Mesendoderm (in vitro differentiated cells): Measurements from ENCODE around the gene NAA16.

Source experiments
- DNase-seq: peaks from one replicate; pipeline ENCODE4 v3.0.0; 2013
- H2AK5ac ChIP-seq: 2 replicates; pipeline ENCODE4 v1.6.1; 2013; ENCODE audit warnings: low read length, inconsistent platforms
- H2BK120ac ChIP-seq: 2 replicates; pipeline ENCODE4 v1.6.1; 2013; ENCODE audit warnings: low read depth, mild to moderate bottlenecking, low read length, moderate library complexity, mixed read lengths
- H2BK15ac ChIP-seq: replicated peaks from 2 replicates; pipeline ENCODE4 v1.6.1; 2013; ENCODE audit warnings: low read depth, mild to moderate bottlenecking, moderate library complexity
- H2BK5ac ChIP-seq: 2 replicates; pipeline ENCODE4 v1.6.1; 2013; ENCODE audit warnings: low read length, inconsistent platforms
- H3K18ac ChIP-seq: 2 replicates; pipeline ENCODE4 v1.6.1; 2013; ENCODE audit warnings: mild to moderate bottlenecking, low read length, mixed read lengths
- H3K23ac ChIP-seq: one replicate; pipeline ENCODE4 v1.6.1; 2013; ENCODE audit warnings: low read length
- H3K27ac ChIP-seq: 2 replicates; pipeline ENCODE4 v1.5.1; 2013; ENCODE audit warnings: low read depth, mild to moderate bottlenecking, inconsistent platforms, low read length, moderate library complexity
- H3K27me3 ChIP-seq: 2 replicates; pipeline ENCODE4 v1.6.1; 2013; ENCODE audit warnings: low read length, control low read depth, mild to moderate bottlenecking, inconsistent platforms; ENCODE audit not compliant: insufficient read depth, poor library complexity
- H3K36me3 ChIP-seq: 2 replicates; pipeline ENCODE4 v1.6.1; 2013; ENCODE audit warnings: low read length, inconsistent platforms; ENCODE audit not compliant: control insufficient read depth, insufficient read depth
- H3K4ac ChIP-seq: one replicate; pipeline ENCODE4 v1.6.1; 2013; ENCODE audit warnings: low read depth, mild to moderate bottlenecking, low read length, moderate library complexity
- H3K4me1 ChIP-seq: 2 replicates; pipeline ENCODE4 v1.6.1; 2013; ENCODE audit warnings: low read depth, low read length, inconsistent platforms; ENCODE audit not compliant: control insufficient read depth
- H3K4me2 ChIP-seq: 2 replicates; pipeline ENCODE4 v1.6.1; 2013; ENCODE audit warnings: low read length
- H3K4me3 ChIP-seq: 2 replicates; pipeline ENCODE4 v1.5.1; 2013; ENCODE audit warnings: mild to moderate bottlenecking, low read length
- H3K56ac ChIP-seq: one replicate; pipeline ENCODE4 v1.6.1; 2013; ENCODE audit warnings: low read length
- H3K79me1 ChIP-seq: 2 replicates; pipeline ENCODE4 v1.6.1; 2013; ENCODE audit warnings: low read length, inconsistent platforms
- H3K79me2 ChIP-seq: 2 replicates; pipeline ENCODE4 v1.6.1; 2013; ENCODE audit warnings: mild to moderate bottlenecking, low read length; ENCODE audit not compliant: control insufficient read depth, insufficient read depth
- H3K9ac ChIP-seq: 2 replicates; pipeline ENCODE4 v1.6.1; 2013; ENCODE audit warnings: low read length, inconsistent platforms
- H4K5ac ChIP-seq: one replicate; pipeline ENCODE4 v1.6.1; 2013; ENCODE audit warnings: low read length
- H4K8ac ChIP-seq: one replicate; pipeline ENCODE4 v1.6.1; 2013; ENCODE audit warnings: low read depth, mild to moderate bottlenecking, control low read depth, low read length, moderate library complexity
- WGBS: extraction: QIAGEN DNeasy Blood & Tissue Kit; methylation state at CpG from one replicate; pipeline ENCODE4 v1.1.7; 2013; ENCODE audit warnings: low lambda C conversion rate, missing lambda C conversion rate; ENCODE audit not compliant: insufficient coverage; ENCODE audit errors: extremely low coverage; 5-methylcytosine and 5-hydroxymethylcytosine counted together

Gene NAA16

GRCh38 chr13:41389580-41389979 lies 78.5 kb downstream of the NAA16 start:
- Histone ChIP-seq H3K4me2 (no peak overlapping the region), H3K9ac (no peak overlapping the region), H3K4ac (no peak overlapping the region), H3K18ac (no peak overlapping the region), H2BK5ac (no peak overlapping the region), H2BK120ac (no peak overlapping the region), H3K4me3 (no peak overlapping the region), H3K79me2 (no peaks in the 10 kb centered on the region), H3K56ac (no peak overlapping the region), H3K4me1 (no peaks in the 10 kb centered on the region), H4K8ac (no peak overlapping the region), H3K36me3 (no peaks in the 10 kb centered on the region), H3K27me3 (no peaks in the 10 kb centered on the region), H2AK5ac (no peak overlapping the region), H3K23ac (no peak overlapping the region), H4K5ac (no peak overlapping the region), H3K79me1 (no peaks in the 10 kb centered on the region), H2BK15ac (no peak overlapping the region), H3K27ac (no peak overlapping the region)
- no peak for DNase-seq
- WGBS: no CpG with 5 or more reads among the region's 1 CpG

DNA sequence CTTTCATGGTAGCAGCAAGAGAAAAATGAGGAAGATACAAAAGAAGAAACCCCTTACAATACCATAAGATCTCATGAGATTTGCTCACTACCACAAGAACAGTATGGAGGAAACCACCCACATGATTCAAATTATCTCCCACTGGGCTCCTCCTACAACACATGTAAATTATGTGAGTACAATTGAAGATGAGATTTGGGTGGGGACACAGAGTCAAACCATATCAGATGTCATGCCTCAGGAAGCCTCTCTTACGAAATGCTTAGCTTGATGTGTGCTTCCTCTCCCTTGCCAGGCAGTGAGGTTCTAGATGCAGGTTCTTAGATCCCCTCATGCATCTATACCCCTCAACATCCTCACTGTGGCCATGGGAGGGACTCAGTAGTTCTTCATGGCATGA lies 83.1 kb downstream of the NAA16 start:
- no peak overlapping the region for H2BK120ac ChIP-seq
- no peak overlapping the region for H3K9ac ChIP-seq
- H3K4me1 ChIP-seq: no peaks in the 10 kb centered on the region
- no peaks in the 10 kb centered on the region for H3K36me3 ChIP-seq
- H3K18ac ChIP-seq: no peak overlapping the region
- H3K4me3 ChIP-seq: no peak overlapping the region
- no peak for DNase-seq
- no peak overlapping the region for H4K5ac ChIP-seq
- no CpG with 5 or more reads among the region's 1 CpG for WGBS
- no peak overlapping the region for H3K56ac ChIP-seq
- no peak overlapping the region for H3K4ac ChIP-seq
- H4K8ac ChIP-seq: no peak overlapping the region
- H3K27ac ChIP-seq: no peak overlapping the region
- no peaks in the 10 kb centered on the region for H3K79me1 ChIP-seq
- no peaks in the 10 kb centered on the region for H3K27me3 ChIP-seq
- H2AK5ac ChIP-seq: no peak overlapping the region
- no peak overlapping the region for H2BK5ac ChIP-seq
- H3K79me2 ChIP-seq: no peaks in the 10 kb centered on the region
- H3K4me2 ChIP-seq: no peak overlapping the region
- H3K23ac ChIP-seq: no peak overlapping the region
- no peak overlapping the region for H2BK15ac ChIP-seq

- Histone ChIP-seq H2AK5ac (no peak overlapping the region), H2BK120ac (no peak overlapping the region), H2BK5ac (no peak overlapping the region), H3K4me3 (no peak overlapping the region), H2BK15ac (no peak overlapping the region), H3K79me2 (no peaks in the 10 kb centered on the region), H4K5ac (no peak overlapping the region), H3K4me1 (no peaks in the 10 kb centered on the region), H3K18ac (no peak overlapping the region), H3K27me3 (no peaks in the 10 kb centered on the region), H3K56ac (no peak overlapping the region), H3K23ac (no peak overlapping the region), H3K79me1 (no peaks in the 10 kb centered on the region), H3K9ac (no peak overlapping the region), H4K8ac (no peak overlapping the region), H3K36me3 (no peaks in the 10 kb centered on the region), H3K27ac (no peak overlapping the region), H3K4ac (no peak overlapping the region), H3K4me2 (no peak overlapping the region)
- no CpG with 5 or more reads among the region's 7 CpGs for WGBS
- DNase-seq: no peak
Observed at GRCh38 chr13:41398494-41399170, 87.6 kb downstream of the NAA16 start.

GRCh38 chr13:41401366-41401765 lies 90.3 kb downstream of the NAA16 start:
- Histone ChIP-seq H3K4ac (no peak overlapping the region), H4K5ac (no peak overlapping the region), H3K4me2 (no peak overlapping the region), H2AK5ac (no peak overlapping the region), H3K4me1 (no peaks in the 10 kb centered on the region), H2BK120ac (no peak overlapping the region), H3K18ac (no peak overlapping the region), H2BK15ac (no peak overlapping the region), H2BK5ac (no peak overlapping the region), H3K9ac (no peak overlapping the region), H3K27ac (no peak overlapping the region), H3K36me3 (no peaks in the 10 kb centered on the region), H3K27me3 (no peaks in the 10 kb centered on the region), H4K8ac (no peak overlapping the region), H3K56ac (no peak overlapping the region), H3K4me3 (no peak overlapping the region), H3K23ac (no peak overlapping the region), H3K79me2 (no peaks in the 10 kb centered on the region), H3K79me1 (no peaks in the 10 kb centered on the region)
- no CpG with 5 or more reads among the region's 4 CpGs for WGBS
- peak; percentile 70 for DNase-seq

GRCh38 chr13:41402691-41403511 lies 91.8 kb downstream of the NAA16 start:
- H2BK5ac ChIP-seq: no peak overlapping the region
- H3K79me1 ChIP-seq: no peaks in the 10 kb centered on the region
- no peaks in the 10 kb centered on the region for H3K36me3 ChIP-seq
- H3K56ac ChIP-seq: peak overlapping the region; percentile 54
- H3K23ac ChIP-seq: no peak overlapping the region
- H3K27me3 ChIP-seq: no peaks in the 10 kb centered on the region
- H3K27ac ChIP-seq: no peak overlapping the region
- no peak overlapping the region for H3K4me2 ChIP-seq
- no peak overlapping the region for H4K5ac ChIP-seq
- H3K18ac ChIP-seq: no peak overlapping the region
- H2AK5ac ChIP-seq: no peak overlapping the region
- H3K9ac ChIP-seq: no peak overlapping the region
- H3K79me2 ChIP-seq: no peaks in the 10 kb centered on the region
- H2BK15ac ChIP-seq: no peak overlapping the region
- no peak overlapping the region for H4K8ac ChIP-seq
- H3K4me1 ChIP-seq: no peaks in the 10 kb centered on the region
- no CpG with 5 or more reads among the region's 14 CpGs for WGBS
- no peak overlapping the region for H3K4ac ChIP-seq
- H2BK120ac ChIP-seq: no peak overlapping the region
- peak; percentile 54 for DNase-seq
- H3K4me3 ChIP-seq: no peak overlapping the region
